HG03457 (cell line): Measurements from ENCODE around the gene WDR59.
"Not testable (repeated sequence)": the region's sequence is repeated elsewhere in the genome, so short reads cannot be mapped to it uniquely, and the experiment has no call there.

Experiments used
- ATAC-seq: cut with Tn5 transposase; IDR thresholded peaks from one replicate; pipeline ENCODE4 v1.9.1; 2021; ENCODE audit warnings: moderate number of reproducible peaks; ENCODE audit not compliant: unreplicated experiment

WDR59 gene

GRCh38 chr16:75013123-75013522, 28.2 kb upstream of the WDR59 start:
- ATAC-seq = not testable (repeated sequence)

GRCh38 chr16:75012380-75013081, 27.6 kb upstream of the WDR59 start:
- peak; percentile 21 for ATAC-seq

DNA sequence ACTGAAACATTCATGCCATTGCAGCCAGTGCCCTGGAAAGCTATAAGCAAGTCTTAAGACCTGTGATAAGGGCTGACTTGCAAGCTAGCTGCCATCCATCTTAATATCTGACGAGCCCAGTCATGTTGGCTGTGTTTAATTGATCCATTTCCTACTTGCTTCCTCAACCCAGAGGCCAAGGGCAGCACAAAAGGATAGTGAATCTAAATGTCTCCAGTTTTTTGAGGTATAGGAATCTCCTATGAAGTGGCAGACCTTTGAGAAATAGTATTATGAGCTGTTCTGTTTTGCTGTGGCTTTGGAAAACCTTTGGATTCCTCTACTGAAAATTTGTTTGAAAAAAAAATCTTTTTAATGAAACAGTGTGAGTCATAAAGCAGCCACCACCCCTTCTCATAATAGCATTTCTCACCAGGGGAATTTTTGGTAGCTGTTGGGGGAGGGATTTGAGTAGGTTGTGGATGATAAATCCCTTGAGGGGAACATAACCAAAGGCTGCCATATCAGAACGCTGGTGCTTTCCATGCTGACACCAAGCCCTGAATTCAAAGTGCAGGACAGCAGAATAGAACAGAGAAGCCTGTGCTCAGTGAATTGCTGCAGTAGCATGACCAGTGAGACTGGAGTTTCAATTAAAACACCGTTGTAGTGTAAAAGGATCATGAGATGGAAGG, 26.8 kb upstream of the WDR59 start:
- ATAC-seq = peak; percentile 71

DNA sequence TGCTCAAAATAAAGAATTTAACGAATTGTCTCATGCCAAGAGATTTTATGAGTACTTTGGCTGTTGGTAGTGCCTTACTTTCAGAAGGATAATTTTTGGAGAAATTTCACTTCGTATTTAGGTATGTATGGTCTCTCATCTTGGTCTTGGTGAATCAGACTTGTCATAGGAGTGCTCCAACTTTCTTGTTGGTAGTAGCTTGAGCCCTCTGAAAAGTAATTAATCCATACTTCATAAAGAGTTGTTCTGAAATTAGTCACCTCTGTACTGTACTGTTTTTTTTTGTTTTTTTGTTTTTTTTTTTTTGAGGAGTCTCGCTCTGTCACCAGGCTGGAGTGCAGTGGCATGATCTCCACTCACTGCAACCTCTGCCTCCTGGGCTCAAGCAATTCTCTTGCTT, 25.5 kb upstream of the WDR59 start:
- no peak for ATAC-seq

GRCh38 chr16:75007443-75007842, 22.5 kb upstream of the WDR59 start:
- no peak for ATAC-seq

DNA sequence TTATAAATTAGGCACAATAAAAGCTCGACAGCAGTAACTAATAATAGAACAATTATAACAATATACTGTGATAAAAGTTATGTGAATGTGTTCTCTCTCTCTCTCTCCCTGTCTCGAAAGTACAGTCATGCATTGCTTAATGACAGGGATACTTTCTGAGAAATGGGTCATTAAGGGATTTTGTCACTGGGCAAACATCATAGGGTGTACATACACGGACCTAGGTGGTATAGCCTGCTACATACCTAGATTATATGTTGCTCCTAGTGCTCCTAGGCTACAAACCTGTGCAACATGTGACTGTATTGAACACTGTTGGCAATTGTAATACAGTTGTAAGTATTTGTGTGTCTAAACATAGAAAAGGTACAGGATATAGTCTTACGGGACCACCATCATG, 20.8 kb upstream of the WDR59 start:
- ATAC-seq = no peak

DNA sequence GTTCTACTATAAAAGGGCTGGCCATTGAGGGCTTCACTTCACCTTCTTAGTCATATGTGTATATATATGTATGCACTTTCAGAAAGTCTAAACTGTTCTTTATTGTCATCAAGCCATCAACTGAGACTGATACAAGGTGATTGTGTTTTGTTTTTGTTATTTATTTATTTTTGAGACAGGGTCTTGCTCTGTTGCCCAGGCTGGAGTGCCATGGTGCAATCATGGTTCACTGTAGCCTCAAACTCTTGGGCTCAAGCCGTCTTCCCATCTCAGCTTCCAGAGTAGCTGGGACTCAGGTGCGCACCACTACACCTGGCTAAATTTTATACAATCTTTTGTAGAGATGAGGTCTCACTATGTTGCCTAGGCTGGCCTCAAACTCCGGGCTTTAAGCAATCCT, 19.5 kb upstream of the WDR59 start:
- ATAC-seq = no peak

DNA sequence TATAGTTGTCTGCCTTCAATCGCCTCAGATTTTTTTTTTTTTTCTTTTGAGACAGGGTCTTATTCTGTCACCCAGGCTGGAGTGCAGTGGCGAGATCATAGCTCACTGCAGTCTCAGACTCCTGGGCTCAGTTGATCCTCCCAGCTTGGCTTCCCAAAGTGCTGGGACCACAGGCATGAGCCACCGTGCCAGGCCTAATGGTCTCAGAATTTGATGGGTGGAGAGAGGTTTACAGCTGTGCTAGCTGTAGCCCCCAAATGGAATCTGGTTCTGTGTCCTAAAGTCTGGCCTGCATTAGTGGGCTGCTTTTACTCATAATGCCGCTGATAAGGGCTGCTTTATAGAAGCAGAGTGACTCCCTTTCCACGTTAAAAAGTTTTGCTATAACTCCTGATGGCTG, 19.0 kb upstream of the WDR59 start:
- ATAC-seq = no peak

GRCh38 chr16:75002474-75002873, 17.6 kb upstream of the WDR59 start:
- no peak for ATAC-seq

- ATAC-seq = no peak
Observed at GRCh38 chr16:75000481-75001081, 15.7 kb upstream of the WDR59 start.

DNA sequence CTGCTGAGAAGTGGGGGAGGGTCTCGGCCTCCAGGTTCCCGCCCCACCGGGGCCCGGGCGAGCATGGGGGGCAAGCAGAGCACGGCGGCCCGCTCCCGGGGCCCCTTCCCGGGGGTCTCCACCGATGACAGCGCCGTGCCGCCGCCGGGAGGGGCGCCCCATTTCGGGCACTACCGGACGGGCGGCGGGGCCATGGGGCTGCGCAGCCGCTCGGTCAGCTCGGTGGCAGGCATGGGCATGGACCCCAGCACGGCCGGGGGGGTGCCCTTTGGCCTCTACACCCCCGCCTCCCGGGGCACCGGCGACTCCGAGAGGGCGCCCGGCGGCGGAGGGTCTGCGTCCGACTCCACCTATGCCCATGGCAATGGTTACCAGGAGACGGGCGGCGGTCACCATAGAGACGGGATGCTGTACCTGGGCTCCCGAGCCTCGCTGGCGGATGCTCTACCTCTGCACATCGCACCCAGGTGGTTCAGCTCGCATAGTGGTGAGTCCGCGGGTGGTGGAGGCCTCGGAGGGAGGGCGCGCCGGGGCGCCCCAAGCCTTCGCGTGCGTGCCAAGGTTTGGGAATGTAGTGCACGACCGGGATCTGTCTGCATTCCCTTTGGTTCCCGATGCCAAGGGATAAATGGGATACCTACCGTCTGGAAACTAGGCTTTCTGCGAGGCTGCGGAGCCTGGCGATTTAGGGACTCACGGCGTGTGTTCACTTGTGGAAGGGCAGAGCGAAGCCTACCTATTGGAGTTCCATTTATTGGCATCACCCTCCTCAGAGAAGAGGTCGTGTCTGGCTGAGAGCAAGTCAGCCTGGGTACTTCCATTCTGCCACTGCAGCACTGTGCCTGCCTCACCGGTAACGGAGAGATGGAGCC, 14.9 kb upstream of the WDR59 start:
- no peak for ATAC-seq

- peak; percentile 28 for ATAC-seq
Observed at GRCh38 chr16:74999219-74999608, 14.3 kb upstream of the WDR59 start.

DNA sequence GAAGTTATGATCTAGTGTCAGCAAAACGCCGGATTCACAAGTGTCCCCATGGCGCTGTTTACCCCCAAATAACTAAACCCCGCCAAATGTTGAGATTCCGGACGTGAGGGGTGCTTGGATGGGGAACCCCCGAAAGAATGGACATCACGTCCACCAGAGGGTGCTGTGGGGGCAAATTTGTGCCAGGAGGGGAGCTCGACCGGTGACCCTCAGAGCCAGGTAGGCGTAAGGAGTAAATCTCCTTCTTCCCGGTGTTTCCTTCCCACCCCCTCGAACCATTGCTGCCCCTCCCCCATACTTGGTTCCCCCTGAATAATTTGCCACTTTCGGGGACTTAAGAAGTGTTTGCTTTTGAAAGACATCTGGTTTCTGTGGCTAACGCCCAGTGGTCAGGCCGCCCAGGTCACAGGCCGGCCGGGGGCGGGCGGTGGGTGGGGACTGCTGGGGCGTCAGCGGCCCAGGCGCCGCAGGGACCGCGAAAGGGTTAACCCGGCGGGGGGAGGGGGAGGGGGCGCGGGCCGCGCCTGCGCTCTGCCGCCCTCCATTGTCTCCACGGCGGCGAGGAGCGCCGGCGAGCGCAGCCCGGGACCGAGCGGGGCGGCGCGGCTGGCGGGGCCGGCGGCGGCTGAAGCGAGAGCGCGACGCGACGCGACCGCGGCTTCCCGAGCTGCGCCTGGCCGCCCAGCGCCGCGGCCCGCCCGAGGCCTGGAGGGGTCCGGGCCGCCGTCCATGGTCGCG, 13.7 kb upstream of the WDR59 start, which contains the start of gene ZNRF1:
Gene ZNRF1 (plus strand): TSS at position 544 of the 738 bp plus-strand sequence. CDS start 648 bp downstream, outside the sequence.
- peak; percentile 48 for ATAC-seq

DNA sequence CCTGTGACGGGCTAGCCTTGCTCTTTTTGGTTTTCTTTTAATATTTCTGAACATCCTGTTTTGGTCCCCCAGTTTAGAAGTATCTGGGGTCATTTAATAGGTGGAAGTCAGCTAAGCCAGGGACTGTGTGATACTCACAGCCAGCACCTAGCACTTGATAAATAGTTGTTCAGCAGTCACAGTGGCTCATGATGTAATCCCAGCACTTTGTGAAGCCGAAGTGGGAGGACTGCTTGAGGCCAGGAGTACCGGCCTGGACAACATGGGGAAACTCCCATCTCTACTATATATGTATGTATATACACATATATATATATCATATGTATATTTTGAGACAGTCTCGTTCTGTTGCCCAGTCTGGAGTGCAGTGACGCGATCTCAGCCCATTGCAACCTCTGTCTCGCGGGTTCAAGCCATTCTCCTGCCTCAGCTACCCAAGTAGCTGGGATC, 12.1 kb upstream of the WDR59 start:
- no peak for ATAC-seq

DNA sequence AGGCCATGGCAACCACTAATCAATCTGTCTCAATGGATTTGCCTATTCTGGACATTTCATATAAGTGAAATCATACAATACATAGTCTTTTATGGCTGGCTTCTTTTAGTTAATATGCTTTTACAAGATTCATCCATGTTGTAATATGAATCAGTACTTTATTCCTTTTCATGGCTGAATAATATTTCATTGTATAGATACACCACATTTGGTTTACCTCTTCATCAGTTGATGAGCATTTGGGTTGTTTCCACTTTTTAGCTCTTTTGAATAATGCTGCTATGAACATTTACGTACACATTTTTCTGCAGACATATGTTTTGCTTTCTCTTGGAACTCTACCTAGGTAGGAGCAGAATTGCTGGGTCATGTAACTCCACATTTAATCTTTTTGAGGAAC, 11.1 kb upstream of the WDR59 start:
- no peak for ATAC-seq

DNA sequence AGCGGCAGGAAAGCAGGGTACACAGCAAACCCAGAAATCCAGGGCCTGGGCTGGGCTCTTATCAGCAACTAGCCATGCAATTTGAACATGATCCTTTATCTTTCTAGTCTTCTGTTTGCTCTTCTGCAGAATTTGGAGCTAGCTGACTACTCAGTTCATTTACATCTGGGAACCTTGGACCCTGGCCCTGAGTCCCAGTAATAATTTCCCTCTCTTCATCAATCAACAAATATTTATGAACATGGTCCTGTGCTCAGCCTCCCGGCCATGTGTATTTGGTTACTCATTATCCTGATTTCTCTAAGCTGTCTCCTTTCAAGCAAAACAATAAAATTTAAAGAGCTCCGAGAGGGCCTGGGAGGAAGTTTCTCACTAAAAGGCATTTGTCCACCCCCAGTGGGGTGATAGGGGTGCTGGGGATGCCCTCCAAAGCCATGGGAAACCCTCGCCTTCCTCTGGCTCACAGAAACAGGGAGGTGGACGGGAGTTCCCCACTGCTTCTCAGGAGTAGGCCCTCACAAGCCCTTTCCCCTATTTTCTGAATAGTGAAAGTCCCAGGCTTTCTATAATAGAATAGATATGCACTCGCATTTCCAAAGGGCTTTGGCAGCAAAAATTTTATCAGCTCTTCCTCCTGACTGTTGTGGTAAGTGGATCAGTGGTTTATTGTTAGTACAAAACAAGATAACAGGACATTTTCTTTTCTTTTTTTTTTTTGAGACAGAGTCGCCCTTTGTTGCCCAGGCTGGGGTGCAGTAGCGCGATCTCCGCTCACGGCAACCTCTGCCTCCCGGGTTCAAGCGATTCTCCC, 6.9 kb upstream of the WDR59 start:
- no peak for ATAC-seq

- no peak for ATAC-seq
Observed at GRCh38 chr16:74991268-74991592, 6.3 kb upstream of the WDR59 start.

GRCh38 chr16:74990832-74991231, 5.9 kb upstream of the WDR59 start:
- no peak for ATAC-seq

DNA sequence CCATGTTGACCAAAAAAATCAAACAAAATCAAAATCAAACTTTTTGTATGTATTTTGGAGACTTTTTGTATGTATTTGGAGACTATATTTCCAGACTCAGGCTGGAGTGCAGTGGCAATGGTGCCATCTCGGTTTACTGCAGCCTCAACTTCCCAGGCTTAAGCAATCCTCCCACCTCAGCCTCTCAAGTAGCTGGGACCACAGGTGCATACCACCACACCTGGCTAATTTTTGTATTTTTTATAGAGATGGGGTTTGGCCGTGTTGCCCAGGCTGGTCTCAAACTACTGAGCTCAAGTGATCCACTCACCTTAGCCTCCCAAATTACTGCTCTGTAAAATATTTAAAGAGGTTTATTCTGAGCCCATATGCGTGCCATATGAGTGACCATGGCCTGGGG, 4.9 kb upstream of the WDR59 start:
- ATAC-seq = not testable (repeated sequence)
